ENCODE results near the gene SLC25A15. TPM values are rescaled to one million over a fixed set of nuclear protein-coding genes. Genes with fewer than 3 reads are reported as not detected.

Gene SLC25A15
- total RNA-seq (ENCODE audit: unreplicated experiment): 7.3 TPM
- long read RNA-seq, partial matches to known transcripts: 0 of 1 reads
- long read RNA-seq, other reads (novel, unspliced or antisense): 1 of 1 reads

DNA sequence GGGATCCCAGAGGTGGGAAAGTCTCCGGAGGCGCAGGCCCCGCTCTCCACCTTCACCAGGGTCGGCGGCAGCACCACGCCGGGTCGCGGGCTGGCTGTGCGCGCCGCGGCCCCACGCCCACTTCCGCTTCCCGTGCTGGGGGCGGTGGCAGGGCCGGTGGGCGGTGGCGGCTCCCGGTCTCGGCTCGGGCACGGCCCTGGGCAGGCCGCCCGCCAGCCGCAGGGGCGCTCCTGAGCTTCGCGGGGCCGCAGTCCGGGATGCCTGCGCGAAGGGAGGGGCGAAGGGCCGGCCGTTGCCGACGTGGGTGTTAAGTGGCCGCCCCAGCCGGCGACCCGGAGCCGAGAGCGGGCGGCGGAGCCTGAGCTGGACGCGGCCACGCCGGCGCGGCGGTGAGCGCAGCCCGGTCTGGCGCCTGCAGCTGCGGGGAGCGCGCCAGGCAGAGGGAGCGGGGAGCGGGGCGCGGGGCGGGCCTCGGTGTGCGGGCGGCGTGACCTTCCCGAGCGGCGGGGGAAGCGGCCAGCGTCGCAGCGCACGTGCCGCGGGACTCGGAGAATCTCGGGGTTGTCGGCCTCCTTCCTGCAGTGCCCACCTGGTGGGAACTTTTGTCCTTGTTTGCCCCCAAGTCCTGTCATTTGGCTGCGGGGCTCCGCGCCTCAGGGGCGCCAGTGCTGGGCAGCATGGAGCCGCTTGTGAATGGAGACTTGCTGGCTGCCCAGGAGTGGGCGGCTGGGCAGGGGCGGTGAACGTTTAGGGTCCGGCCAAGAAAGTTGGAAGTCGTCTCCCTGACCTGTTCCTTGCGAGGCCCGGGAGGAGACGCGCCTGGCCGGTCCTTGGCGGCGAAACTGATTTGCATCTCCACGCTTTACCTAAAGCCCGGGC lies at the start of gene SLC25A15:
Gene SLC25A15 (plus strand): TSS at position 337 of the 879 bp plus-strand sequence. CDS start 3,616 bp downstream, outside the sequence.
- H3K9me3 Mint-ChIP-seq (ENCODE audit: unreplicated experiment): no peaks in the 10 kb centered on the region
- H3K27me3 Mint-ChIP-seq (ENCODE audit: unreplicated experiment): peaks cover 2% of the 10 kb centered on the region
- DNase-seq: peak; percentile 83
- no peaks in the 10 kb centered on the region for H3K4me1 Mint-ChIP-seq (ENCODE audit: low read depth, unreplicated experiment)
- H3K36me3 Mint-ChIP-seq (ENCODE audit: unreplicated experiment): no peaks in the 10 kb centered on the region
- H3K27ac Mint-ChIP-seq (ENCODE audit: unreplicated experiment): no peak within 1 kb of the TSS
- TF ChIP-seq, protein P1, sequence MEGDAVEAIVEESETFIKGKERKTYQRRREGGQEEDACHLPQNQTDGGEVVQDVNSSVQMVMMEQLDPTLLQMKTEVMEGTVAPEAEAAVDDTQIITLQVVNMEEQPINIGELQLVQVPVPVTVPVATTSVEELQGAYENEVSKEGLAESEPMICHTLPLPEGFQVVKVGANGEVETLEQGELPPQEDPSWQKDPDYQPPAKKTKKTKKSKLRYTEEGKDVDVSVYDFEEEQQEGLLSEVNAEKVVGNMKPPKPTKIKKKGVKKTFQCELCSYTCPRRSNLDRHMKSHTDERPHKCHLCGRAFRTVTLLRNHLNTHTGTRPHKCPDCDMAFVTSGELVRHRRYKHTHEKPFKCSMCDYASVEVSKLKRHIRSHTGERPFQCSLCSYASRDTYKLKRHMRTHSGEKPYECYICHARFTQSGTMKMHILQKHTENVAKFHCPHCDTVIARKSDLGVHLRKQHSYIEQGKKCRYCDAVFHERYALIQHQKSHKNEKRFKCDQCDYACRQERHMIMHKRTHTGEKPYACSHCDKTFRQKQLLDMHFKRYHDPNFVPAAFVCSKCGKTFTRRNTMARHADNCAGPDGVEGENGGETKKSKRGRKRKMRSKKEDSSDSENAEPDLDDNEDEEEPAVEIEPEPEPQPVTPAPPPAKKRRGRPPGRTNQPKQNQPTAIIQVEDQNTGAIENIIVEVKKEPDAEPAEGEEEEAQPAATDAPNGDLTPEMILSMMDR (IDR thresholded peaks at IDR 0.05; ENCODE audit: partially characterized antibody, unreplicated experiment): no peak
- H3K4me3 Mint-ChIP-seq (ENCODE audit: unreplicated experiment): peak within 1 kb of the TSS; percentile 85

DNA sequence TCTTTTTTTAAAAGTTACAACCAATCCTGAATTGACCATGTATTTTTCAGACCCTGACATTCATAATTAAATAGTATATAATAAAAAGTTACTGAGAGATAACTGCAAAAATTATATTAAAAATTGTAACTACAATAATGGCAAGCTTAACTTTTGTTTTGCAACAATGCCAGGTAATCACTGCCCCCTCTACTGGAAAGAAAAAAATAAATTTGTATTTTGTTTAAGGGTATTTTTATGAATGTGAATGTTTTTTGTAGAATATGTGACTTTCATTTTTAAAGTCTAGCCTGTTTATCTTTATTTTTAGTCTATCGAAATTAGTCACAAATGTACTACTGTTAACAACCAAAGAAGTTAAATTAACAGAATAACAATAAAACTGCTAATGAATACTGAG lies 40.1 kb upstream of the SLC25A15 start:
- Mint-ChIP-seq H3K9me3 (ENCODE audit: unreplicated experiment) (no peaks in the 10 kb centered on the region), H3K27ac (ENCODE audit: unreplicated experiment) (no peak overlapping the region), H3K4me3 (ENCODE audit: unreplicated experiment) (no peak overlapping the region), H3K27me3 (ENCODE audit: unreplicated experiment) (no peaks in the 10 kb centered on the region), H3K36me3 (ENCODE audit: unreplicated experiment) (no peaks in the 10 kb centered on the region), H3K4me1 (ENCODE audit: low read depth, unreplicated experiment) (no peaks in the 10 kb centered on the region)
- TF ChIP-seq, protein P1 (IDR thresholded peaks at IDR 0.05; ENCODE audit: partially characterized antibody, unreplicated experiment): no peak
- no peak for DNase-seq

DNA sequence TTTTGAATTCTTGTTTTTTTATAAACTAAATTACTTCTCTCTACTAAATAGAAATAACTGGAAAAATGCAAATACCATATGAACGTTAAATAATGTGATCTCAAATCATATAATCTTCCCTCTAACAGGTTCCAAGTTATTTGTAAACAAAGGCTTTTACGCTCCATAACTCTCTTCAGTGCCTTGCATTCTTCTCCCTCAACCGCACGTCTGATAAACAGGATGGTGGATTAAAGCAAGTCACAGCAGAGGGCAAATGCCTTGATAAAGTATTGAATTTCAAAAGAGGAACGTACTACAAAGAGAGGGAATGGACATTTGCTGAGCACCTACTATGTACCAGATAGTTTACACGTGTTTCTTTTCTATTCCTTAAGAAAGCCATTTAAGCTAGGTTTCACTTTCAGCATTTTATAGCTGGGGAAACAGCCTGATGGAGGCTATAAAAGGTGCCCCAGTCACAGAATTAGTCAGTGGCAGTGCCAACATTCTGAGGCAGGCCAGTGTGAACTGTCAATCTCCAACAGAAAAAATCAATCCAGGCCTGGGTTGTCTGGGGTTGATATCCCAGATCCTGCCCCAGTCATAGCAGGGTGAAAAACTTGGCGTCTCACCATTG lies 34.2 kb upstream of the SLC25A15 start:
- no peaks in the 10 kb centered on the region for H3K27me3 Mint-ChIP-seq (ENCODE audit: unreplicated experiment)
- H3K27ac Mint-ChIP-seq (ENCODE audit: unreplicated experiment): no peak overlapping the region
- H3K36me3 Mint-ChIP-seq (ENCODE audit: unreplicated experiment): no peaks in the 10 kb centered on the region
- TF ChIP-seq, protein P1 (IDR thresholded peaks at IDR 0.05; ENCODE audit: partially characterized antibody, unreplicated experiment): no peak
- DNase-seq: no peak
- H3K9me3 Mint-ChIP-seq (ENCODE audit: unreplicated experiment): no peaks in the 10 kb centered on the region
- H3K4me1 Mint-ChIP-seq (ENCODE audit: low read depth, unreplicated experiment): no peaks in the 10 kb centered on the region
- no peak overlapping the region for H3K4me3 Mint-ChIP-seq (ENCODE audit: unreplicated experiment)

DNA sequence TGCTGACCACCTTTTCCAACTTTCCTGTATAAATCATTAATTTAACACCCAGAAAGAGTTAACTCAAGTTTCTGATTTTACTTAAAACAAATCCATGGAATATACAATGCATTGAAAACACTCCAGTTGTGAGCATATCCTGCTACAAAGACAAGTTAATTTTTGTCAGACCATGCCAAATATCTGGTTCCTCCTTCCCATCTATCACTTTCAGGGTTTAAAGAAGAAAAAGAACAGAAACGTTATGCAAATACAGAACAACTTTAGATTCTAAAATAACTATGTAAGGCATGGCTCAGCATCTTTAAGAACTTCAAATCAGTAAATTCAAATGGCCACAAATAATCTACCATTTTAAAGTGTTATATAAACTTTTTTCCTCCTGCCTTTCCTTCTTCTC lies 33.4 kb upstream of the SLC25A15 start:
- DNase-seq: no peak
- TF ChIP-seq, protein P1 (IDR thresholded peaks at IDR 0.05; ENCODE audit: partially characterized antibody, unreplicated experiment): no peak
- Mint-ChIP-seq H3K9me3 (ENCODE audit: unreplicated experiment) (no peaks in the 10 kb centered on the region), H3K4me3 (ENCODE audit: unreplicated experiment) (no peak overlapping the region), H3K27me3 (ENCODE audit: unreplicated experiment) (no peaks in the 10 kb centered on the region), H3K27ac (ENCODE audit: unreplicated experiment) (no peak overlapping the region), H3K4me1 (ENCODE audit: low read depth, unreplicated experiment) (no peaks in the 10 kb centered on the region), H3K36me3 (ENCODE audit: unreplicated experiment) (no peaks in the 10 kb centered on the region)

DNA sequence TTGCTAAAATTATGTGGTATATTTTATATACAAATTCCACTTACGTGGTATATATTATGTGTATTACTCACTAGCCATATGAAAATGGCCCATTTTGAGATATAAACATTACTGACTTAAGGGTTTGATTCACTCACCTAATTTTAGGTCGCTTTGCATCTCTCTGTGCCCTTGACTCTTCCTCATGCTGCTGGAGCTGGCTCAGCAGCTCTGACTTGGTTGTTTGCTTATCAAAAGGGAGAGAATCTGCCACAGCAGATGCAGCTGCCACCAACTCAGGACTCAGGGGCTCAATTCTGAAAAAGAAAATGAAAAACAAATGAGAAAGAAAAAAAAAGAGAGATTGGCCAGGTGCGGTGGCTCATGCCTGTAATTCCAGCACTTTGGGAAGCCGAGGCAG lies 30.6 kb upstream of the SLC25A15 start:
- no peaks in the 10 kb centered on the region for H3K4me1 Mint-ChIP-seq (ENCODE audit: low read depth, unreplicated experiment)
- DNase-seq: no peak
- TF ChIP-seq, protein P1 (IDR thresholded peaks at IDR 0.05; ENCODE audit: partially characterized antibody, unreplicated experiment): no peak
- no peak overlapping the region for H3K4me3 Mint-ChIP-seq (ENCODE audit: unreplicated experiment)
- no peaks in the 10 kb centered on the region for H3K9me3 Mint-ChIP-seq (ENCODE audit: unreplicated experiment)
- no peaks in the 10 kb centered on the region for H3K27me3 Mint-ChIP-seq (ENCODE audit: unreplicated experiment)
- H3K36me3 Mint-ChIP-seq (ENCODE audit: unreplicated experiment): no peaks in the 10 kb centered on the region
- H3K27ac Mint-ChIP-seq (ENCODE audit: unreplicated experiment): no peak overlapping the region

Data from glutamatergic neuron (in vitro differentiated cells).